RWPE2 (cell line): Measurements from ENCODE around the gene PTPRT.

Experiments
- ATAC-seq: fragments of 200-7000 bp; cut with Tn5 transposase; 3 replicates; pipeline ENCODE4 v1.9.1; 2021; ENCODE audit warnings: low read depth
- DNase-seq: peaks from one replicate; pipeline ENCODE4 v3.0.0-alpha.2; 2020; ENCODE audit warnings: low spot score
- H3K27ac ChIP-seq: fragments of 450-650 bp; 2 replicates; pipeline ENCODE4 v1.5.1; 2017; ENCODE audit warnings: mild to moderate bottlenecking; ENCODE audit not compliant: poor library complexity, severe bottlenecking
- H3K27me3 ChIP-seq: fragments of 250-450 bp; sonication (Bioruptor Pico); 2 replicates; pipeline ENCODE4 v1.5.1; 2021; ENCODE audit warnings: mild to moderate bottlenecking, moderate library complexity; ENCODE audit not compliant: insufficient read depth, poor library complexity, severe bottlenecking
- H3K36me3 ChIP-seq: fragments of 250-450 bp; sonication (Bioruptor Pico); 2 replicates; pipeline ENCODE4 v1.5.1; 2020; ENCODE audit warnings: low read depth, mild to moderate bottlenecking, moderate library complexity
- H3K4me1 ChIP-seq: fragments of 250-450 bp; sonication (Bioruptor Pico); 2 replicates; pipeline ENCODE4 v1.5.1; 2021; ENCODE audit warnings: mild to moderate bottlenecking, moderate library complexity; ENCODE audit not compliant: insufficient read depth, poor library complexity, severe bottlenecking
- H3K4me3 ChIP-seq: fragments of 250-450 bp; sonication (Bioruptor Pico); 2 replicates; pipeline ENCODE4 v1.5.1; 2021; ENCODE audit warnings: mild to moderate bottlenecking, moderate library complexity; ENCODE audit not compliant: severe bottlenecking
- H3K9me3 ChIP-seq: fragments of 250-450 bp; sonication (Bioruptor Pico); 2 replicates; pipeline ENCODE4 v1.5.1; 2021; ENCODE audit warnings: mild to moderate bottlenecking, moderate library complexity; ENCODE audit not compliant: severe bottlenecking
- TF ChIP-seq, protein P1 (sequence below): fragments of 450-650 bp; IDR thresholded peaks from one replicate; pipeline ENCODE4 v1.5.1; 2017; ENCODE audit warnings: mild to moderate bottlenecking, moderate library complexity; ENCODE audit not compliant: poor library complexity, severe bottlenecking

PTPRT gene

DNA sequence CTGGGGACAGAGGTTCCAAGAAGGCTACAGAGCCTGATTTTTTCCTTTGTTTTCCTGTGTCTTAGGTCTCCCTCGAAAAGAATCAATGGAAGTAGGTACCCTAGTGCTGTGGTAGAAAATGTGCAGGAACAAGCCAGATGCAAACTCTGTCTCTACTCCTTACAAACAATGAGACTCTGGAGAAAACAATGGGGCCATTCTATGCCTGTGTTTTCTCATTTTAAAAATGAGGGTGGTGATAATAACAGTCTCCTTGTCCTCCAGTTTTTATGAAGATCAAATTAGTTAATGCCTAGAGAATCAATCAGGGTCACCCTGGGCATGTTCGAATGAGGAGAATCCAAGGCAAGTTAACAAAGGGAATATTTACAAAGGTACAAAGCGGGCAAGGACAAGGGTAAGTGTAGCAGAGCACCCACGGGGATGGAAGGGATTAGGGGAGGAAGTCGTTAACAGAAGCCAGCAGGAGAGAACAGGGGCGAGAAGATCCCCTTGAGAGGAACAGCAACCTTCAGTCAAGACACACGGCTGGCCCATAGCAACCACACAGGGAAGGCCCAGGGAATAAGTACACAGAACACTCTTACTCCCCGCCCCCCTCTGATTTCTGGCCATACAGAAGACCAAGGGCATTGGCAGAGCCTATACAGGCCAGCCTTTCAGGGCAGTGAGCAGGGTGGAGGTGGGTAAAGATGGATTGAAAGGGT is 342.8 kb downstream of the PTPRT start:
- H3K27ac ChIP-seq = no peak overlapping the region
- no peak overlapping the region for H3K4me3 ChIP-seq
- no peaks in the 10 kb centered on the region for H3K9me3 ChIP-seq
- no peaks in the 10 kb centered on the region for H3K27me3 ChIP-seq
- H3K36me3 ChIP-seq = no peaks in the 10 kb centered on the region
- no peak for DNase-seq
- ATAC-seq = no peak
- TF ChIP-seq, protein P1, sequence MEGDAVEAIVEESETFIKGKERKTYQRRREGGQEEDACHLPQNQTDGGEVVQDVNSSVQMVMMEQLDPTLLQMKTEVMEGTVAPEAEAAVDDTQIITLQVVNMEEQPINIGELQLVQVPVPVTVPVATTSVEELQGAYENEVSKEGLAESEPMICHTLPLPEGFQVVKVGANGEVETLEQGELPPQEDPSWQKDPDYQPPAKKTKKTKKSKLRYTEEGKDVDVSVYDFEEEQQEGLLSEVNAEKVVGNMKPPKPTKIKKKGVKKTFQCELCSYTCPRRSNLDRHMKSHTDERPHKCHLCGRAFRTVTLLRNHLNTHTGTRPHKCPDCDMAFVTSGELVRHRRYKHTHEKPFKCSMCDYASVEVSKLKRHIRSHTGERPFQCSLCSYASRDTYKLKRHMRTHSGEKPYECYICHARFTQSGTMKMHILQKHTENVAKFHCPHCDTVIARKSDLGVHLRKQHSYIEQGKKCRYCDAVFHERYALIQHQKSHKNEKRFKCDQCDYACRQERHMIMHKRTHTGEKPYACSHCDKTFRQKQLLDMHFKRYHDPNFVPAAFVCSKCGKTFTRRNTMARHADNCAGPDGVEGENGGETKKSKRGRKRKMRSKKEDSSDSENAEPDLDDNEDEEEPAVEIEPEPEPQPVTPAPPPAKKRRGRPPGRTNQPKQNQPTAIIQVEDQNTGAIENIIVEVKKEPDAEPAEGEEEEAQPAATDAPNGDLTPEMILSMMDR = no peak
- H3K4me1 ChIP-seq = no peaks in the 10 kb centered on the region

- TF ChIP-seq, protein P1 = no peak
- no peak for ATAC-seq
- no peak for DNase-seq
- Histone ChIP-seq H3K27ac (no peak overlapping the region), H3K4me3 (no peak overlapping the region), H3K36me3 (no peaks in the 10 kb centered on the region), H3K27me3 (no peaks in the 10 kb centered on the region), H3K4me1 (no peaks in the 10 kb centered on the region), H3K9me3 (no peaks in the 10 kb centered on the region)
These were observed 345.0 kb downstream of the PTPRT start for GRCh38 chr20:42844751-42845150.

GRCh38 chr20:42837456-42837855 is 352.2 kb downstream of the PTPRT start:
- H3K4me1 ChIP-seq = no peaks in the 10 kb centered on the region
- H3K36me3 ChIP-seq = no peaks in the 10 kb centered on the region
- no peak overlapping the region for H3K27ac ChIP-seq
- ATAC-seq = no peak
- TF ChIP-seq, protein P1 = no peak
- H3K27me3 ChIP-seq = peaks cover 12% of the 10 kb centered on the region
- peaks cover 3% of the 10 kb centered on the region for H3K9me3 ChIP-seq
- H3K4me3 ChIP-seq = no peak overlapping the region
- no peak for DNase-seq

DNA sequence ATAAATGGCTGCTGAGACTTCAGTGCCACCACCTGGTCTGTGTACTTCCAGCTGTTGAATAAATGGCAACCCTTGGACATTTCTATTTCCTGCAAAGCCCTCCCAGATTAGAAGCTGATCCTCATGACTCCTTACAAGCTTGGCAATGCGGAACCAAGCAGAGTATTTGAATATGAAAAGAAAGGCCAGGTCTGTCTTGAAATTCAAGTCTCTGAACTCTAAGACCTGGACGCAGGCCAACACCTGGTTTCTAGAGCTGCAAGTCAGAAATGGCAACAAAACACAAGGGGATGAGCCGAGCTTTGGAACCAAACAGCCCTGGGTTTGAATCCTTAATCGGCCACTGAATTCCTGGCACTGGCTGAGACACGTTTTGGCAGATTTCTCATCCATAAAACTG is 353.4 kb downstream of the PTPRT start:
- H3K27me3 ChIP-seq = peaks cover 12% of the 10 kb centered on the region
- no peaks in the 10 kb centered on the region for H3K4me1 ChIP-seq
- TF ChIP-seq, protein P1 = no peak
- H3K36me3 ChIP-seq = no peaks in the 10 kb centered on the region
- peaks cover 3% of the 10 kb centered on the region for H3K9me3 ChIP-seq
- ATAC-seq (no peak), DNase-seq (no peak)
- no peak overlapping the region for H3K27ac ChIP-seq
- H3K4me3 ChIP-seq = no peak overlapping the region

DNA sequence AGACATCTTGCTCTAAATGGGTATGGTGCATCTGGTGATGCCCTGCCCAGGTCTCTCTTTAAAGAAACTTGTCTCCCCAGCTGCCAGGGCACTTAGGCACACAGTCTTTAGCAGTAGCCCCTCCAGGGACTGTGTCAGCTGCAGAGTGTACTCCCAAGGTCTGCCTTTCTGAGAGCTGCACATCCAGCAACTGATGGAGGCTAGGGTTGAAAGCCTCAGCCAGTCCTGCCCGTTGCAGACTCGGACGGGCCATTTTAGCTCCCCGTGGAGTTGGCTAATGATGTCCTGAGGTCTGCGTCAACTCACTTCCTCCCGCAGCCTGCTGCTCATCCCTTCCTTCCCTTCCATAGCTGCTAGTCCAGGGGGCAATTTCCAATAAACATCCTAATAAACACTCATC is 381.8 kb downstream of the PTPRT start:
- peaks cover 7% of the 10 kb centered on the region for H3K27me3 ChIP-seq

More for the DNA sequence above, 381.8 kb downstream of the PTPRT start:
- H3K4me3 ChIP-seq = no peak overlapping the region
- no peak for ATAC-seq
- no peak for DNase-seq
- H3K9me3 ChIP-seq = no peaks in the 10 kb centered on the region
- H3K27ac ChIP-seq = no peak overlapping the region
- TF ChIP-seq, protein P1 = no peak
- no peaks in the 10 kb centered on the region for H3K4me1 ChIP-seq
- H3K36me3 ChIP-seq = no peaks in the 10 kb centered on the region
